Measurements from ENCODE around the gene CAPZB. TPM values are rescaled to one million over a fixed set of nuclear protein-coding genes. Genes with fewer than 3 reads are reported as not detected.

Gene CAPZB
- total RNA-seq, 3 donors from 2014 or later (not counting 1 experiment from before 2014, with no cell fraction given) = 369 to 393 (median 375) TPM

DNA sequence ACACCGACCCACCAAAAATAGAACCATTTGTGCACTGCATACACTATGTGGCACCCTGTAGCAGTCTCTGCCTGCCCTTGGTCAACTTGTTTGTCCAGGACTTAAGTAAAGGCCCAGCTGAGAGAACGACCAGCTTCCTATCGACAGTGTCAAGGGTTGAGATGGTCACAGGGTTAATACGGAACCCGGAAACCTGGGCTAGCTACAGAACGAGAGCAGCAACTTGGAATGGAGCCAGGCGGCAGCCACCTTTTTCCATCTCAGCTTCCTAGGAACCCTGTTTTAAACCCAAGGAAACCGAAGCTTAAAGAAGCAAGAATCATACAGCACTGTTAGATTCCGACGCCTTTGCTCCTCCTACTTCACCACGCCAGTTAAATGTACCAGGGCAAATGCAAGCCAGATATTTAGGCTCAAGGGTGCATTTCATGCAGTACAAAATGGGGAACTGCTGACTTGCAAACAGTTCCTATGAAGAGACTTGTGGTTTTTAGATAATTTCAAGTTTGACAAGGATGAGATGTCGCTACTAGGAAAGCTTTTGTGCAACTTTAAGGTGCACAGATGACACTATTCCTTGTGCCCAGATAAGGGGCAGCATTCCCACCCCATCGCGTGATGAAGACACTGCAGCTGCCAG is 137.7 kb downstream of the CAPZB start:
- DNase-seq = no peak
- intact Hi-C loops (cut with micrococcal nuclease) = no loop called here
- Mint-ChIP-seq H3K27me3 (ENCODE audit: low read depth in 2 of 2) (no peaks in the 10 kb centered on the region), H3K4me3 (no peak overlapping the region), H3K27ac (peak overlapping the region in 1 of 2 donors; percentile 45), H3K9me3 (no peaks in the 10 kb centered on the region), H3K4me1 (peaks cover 0 to 14% of the 10 kb centered on the region in 2 donors), H3K36me3 (no peaks in the 10 kb centered on the region)
- Histone ChIP-seq H3K27me3 (ENCODE audit: control insufficient read depth, insufficient read depth, low read length) (no peaks in the 10 kb centered on the region), H3K36me3 (ENCODE audit: control insufficient read depth, insufficient read depth, low read length) (peaks cover 68% of the 10 kb centered on the region), H3K27ac (ENCODE audit: low read length) (no peak overlapping the region), H3K9me3 (ENCODE audit: control insufficient read depth, insufficient read depth, low read length) (no peaks in the 10 kb centered on the region), H3K4me1 (ENCODE audit: control insufficient read depth, insufficient read depth, low read length) (peaks cover 6% of the 10 kb centered on the region), H3K4me3 (ENCODE audit: low read length) (no peak overlapping the region)
- ATAC-seq = no peak
- TF ChIP-seq, protein P1, sequence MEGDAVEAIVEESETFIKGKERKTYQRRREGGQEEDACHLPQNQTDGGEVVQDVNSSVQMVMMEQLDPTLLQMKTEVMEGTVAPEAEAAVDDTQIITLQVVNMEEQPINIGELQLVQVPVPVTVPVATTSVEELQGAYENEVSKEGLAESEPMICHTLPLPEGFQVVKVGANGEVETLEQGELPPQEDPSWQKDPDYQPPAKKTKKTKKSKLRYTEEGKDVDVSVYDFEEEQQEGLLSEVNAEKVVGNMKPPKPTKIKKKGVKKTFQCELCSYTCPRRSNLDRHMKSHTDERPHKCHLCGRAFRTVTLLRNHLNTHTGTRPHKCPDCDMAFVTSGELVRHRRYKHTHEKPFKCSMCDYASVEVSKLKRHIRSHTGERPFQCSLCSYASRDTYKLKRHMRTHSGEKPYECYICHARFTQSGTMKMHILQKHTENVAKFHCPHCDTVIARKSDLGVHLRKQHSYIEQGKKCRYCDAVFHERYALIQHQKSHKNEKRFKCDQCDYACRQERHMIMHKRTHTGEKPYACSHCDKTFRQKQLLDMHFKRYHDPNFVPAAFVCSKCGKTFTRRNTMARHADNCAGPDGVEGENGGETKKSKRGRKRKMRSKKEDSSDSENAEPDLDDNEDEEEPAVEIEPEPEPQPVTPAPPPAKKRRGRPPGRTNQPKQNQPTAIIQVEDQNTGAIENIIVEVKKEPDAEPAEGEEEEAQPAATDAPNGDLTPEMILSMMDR (IDR thresholded peaks at IDR 0.05) = no peak
- WGBS (ENCODE audit: insufficient coverage) = 58% methylated on average over 14 of the region's 14 CpGs

DNA sequence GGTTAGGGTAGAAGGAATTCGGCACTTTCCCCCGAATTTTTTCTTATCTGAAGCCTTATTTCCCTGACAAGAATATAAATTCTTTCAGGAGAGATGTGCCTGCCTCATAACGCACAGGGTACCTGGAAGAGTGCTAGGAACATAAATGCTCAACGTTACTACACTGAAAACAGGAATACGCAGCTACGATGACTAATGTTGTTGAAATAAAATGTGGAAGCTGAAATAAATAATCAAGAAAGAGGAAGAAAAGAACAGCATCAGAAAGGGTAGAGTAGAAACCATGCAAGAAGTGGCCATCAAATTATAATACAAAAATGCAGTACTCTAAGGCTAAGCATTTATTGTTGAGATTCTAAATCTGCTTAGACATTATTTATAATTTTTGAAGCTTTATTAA is 139.3 kb downstream of the CAPZB start:
- TF ChIP-seq, protein P1 (IDR thresholded peaks at IDR 0.05) = no peak
- Histone ChIP-seq H3K4me1 (ENCODE audit: control insufficient read depth, insufficient read depth, low read length) (peaks cover 6% of the 10 kb centered on the region), H3K27me3 (ENCODE audit: control insufficient read depth, insufficient read depth, low read length) (no peaks in the 10 kb centered on the region), H3K9me3 (ENCODE audit: control insufficient read depth, insufficient read depth, low read length) (no peaks in the 10 kb centered on the region), H3K36me3 (ENCODE audit: control insufficient read depth, insufficient read depth, low read length) (peaks cover 70% of the 10 kb centered on the region), H3K27ac (ENCODE audit: low read length) (no peak overlapping the region), H3K4me3 (ENCODE audit: low read length) (no peak overlapping the region)
- ATAC-seq = no peak
- Mint-ChIP-seq H3K27me3 (ENCODE audit: low read depth in 2 of 2) (no peaks in the 10 kb centered on the region), H3K9me3 (no peaks in the 10 kb centered on the region), H3K4me1 (peaks cover 0 to 10% of the 10 kb centered on the region in 2 donors), H3K36me3 (no peaks in the 10 kb centered on the region), H3K4me3 (no peak overlapping the region), H3K27ac (peak overlapping the region in 1 of 2 donors; percentile 2)
- no peak for DNase-seq
- intact Hi-C loops (cut with micrococcal nuclease) = no loop called here
- WGBS (ENCODE audit: insufficient coverage) = 73% methylated on average over 5 of the region's 6 CpGs

DNA sequence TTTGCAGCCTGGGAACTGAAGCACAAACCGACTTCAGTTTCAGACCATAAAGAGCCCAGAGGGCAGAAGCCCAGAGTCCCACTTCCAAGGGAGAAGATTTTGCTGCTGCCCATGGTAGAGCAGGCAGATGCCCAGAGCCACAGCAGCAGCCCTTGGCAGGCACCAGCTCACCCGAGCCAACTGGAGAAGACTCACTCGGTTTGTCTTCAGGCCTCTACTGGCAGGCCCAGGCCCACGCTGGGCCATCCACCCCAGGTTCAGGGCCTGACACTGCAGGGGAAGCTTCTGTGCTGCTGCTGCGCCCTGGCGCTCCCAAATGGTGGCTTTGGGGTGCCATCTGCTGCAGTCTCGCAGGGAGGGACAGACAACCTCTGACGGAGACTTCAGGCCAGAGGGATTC is 139.9 kb downstream of the CAPZB start:
- intact Hi-C loops (cut with micrococcal nuclease) = no loop called here
- peaks cover 6% of the 10 kb centered on the region for H3K4me1 ChIP-seq (ENCODE audit: control insufficient read depth, insufficient read depth, low read length)
- Mint-ChIP-seq H3K4me3 (no peak overlapping the region), H3K36me3 (no peaks in the 10 kb centered on the region), H3K27ac (no peak overlapping the region), H3K4me1 (peaks cover 0 to 10% of the 10 kb centered on the region in 2 donors), H3K27me3 (ENCODE audit: low read depth in 2 of 2) (no peaks in the 10 kb centered on the region), H3K9me3 (no peaks in the 10 kb centered on the region)
- no peak overlapping the region for H3K4me3 ChIP-seq (ENCODE audit: low read length)
- TF ChIP-seq, protein P1 (IDR thresholded peaks at IDR 0.05) = no peak
- no peaks in the 10 kb centered on the region for H3K27me3 ChIP-seq (ENCODE audit: control insufficient read depth, insufficient read depth, low read length)
- WGBS (ENCODE audit: insufficient coverage) = 95% methylated on average over 8 of the region's 8 CpGs
- H3K9me3 ChIP-seq (ENCODE audit: control insufficient read depth, insufficient read depth, low read length) = no peaks in the 10 kb centered on the region
- H3K36me3 ChIP-seq (ENCODE audit: control insufficient read depth, insufficient read depth, low read length) = peaks cover 69% of the 10 kb centered on the region
- no peak for ATAC-seq
- DNase-seq = no peak
- H3K27ac ChIP-seq (ENCODE audit: low read length) = no peak overlapping the region

DNA sequence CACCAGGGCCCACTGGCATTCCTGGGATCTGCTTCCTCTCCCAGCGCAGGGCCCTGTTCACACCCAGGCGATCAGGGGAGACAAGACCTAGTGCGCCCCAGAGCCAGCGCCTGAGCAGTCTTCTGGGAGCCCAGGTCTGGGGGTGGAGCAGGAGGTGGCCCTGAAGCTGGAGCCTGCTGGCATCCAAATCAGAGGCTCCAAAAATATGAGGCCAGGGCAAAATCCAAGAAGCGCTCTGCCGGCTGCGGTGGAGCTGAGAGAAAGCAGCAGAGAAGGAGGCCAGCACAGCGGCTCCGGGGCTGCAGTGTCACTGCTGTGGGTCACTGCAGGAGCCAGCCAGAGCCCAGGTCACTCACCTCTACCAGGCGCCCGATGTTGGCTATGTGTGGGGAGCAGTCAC is 140.5 kb downstream of the CAPZB start:
- intact Hi-C loops (cut with micrococcal nuclease) = loop anchor here (1.0 to 5.0 kb wide), 2 partner anchors 237 to 307 kb away; no protein-coding TSS in a partner anchor
- Histone ChIP-seq H3K9me3 (ENCODE audit: control insufficient read depth, insufficient read depth, low read length) (no peaks in the 10 kb centered on the region), H3K36me3 (ENCODE audit: control insufficient read depth, insufficient read depth, low read length) (peaks cover 65% of the 10 kb centered on the region), H3K27me3 (ENCODE audit: control insufficient read depth, insufficient read depth, low read length) (no peaks in the 10 kb centered on the region), H3K4me1 (ENCODE audit: control insufficient read depth, insufficient read depth, low read length) (peaks cover 6% of the 10 kb centered on the region), H3K27ac (ENCODE audit: low read length) (no peak overlapping the region), H3K4me3 (ENCODE audit: low read length) (no peak overlapping the region)
- H3K27me3 Mint-ChIP-seq (ENCODE audit: low read depth in 2 of 2) = no peaks in the 10 kb centered on the region
- H3K27ac Mint-ChIP-seq = no peak overlapping the region
- no peak overlapping the region for H3K4me3 Mint-ChIP-seq
- over 99% methylated on average over 11 of the region's 11 CpGs for WGBS (ENCODE audit: insufficient coverage)
- no peaks in the 10 kb centered on the region for H3K9me3 Mint-ChIP-seq
- no peaks in the 10 kb centered on the region for H3K36me3 Mint-ChIP-seq
- TF ChIP-seq, protein P1 (IDR thresholded peaks at IDR 0.05) = no peak
- ATAC-seq (no peak), DNase-seq (no peak)
- peaks cover 0 to 10% of the 10 kb centered on the region in 2 donors for H3K4me1 Mint-ChIP-seq
